CD4-positive, CD25-positive, alpha-beta regulatory T cell (primary cell): ENCODE measurements around the gene SFXN4. TPM values are rescaled to one million over a fixed set of nuclear protein-coding genes. Genes with fewer than 3 reads are reported as not detected.
"Not testable (repeated sequence)": the region's sequence is repeated elsewhere in the genome, so short reads cannot be mapped to it uniquely, and the experiment has no call there.

Experiments
- ATAC-seq, 2 donors: fragments of 150-1000 bp; cut with Tn5 transposase; one replicate each; pipeline ENCODE4 v1.10.0; 2021; ENCODE audit warnings: low read depth in 2 of 2, moderate number of reproducible peaks in 2 of 2, moderate library complexity in 1 of 2
- DNase-seq, 3 donors: peaks; one replicate each; pipeline versions ENCODE4 v3.0.0 to v3.0.0-alpha.2; 2012 to 2022; ENCODE audit warnings: mixed read lengths in 1 of 3
- H3K27ac ChIP-seq: one replicate; pipeline ENCODE4 v1.7.0; 2013; ENCODE audit warnings: mild to moderate bottlenecking, low read length; ENCODE audit not compliant: insufficient read depth, poor library complexity, severe bottlenecking
- H3K27me3 ChIP-seq: one replicate; pipeline ENCODE4 v1.7.0; 2013; ENCODE audit warnings: low read length; ENCODE audit not compliant: control insufficient read depth, insufficient read depth
- H3K36me3 ChIP-seq: one replicate; pipeline ENCODE4 v1.7.0; 2013; ENCODE audit warnings: mild to moderate bottlenecking, low read length, moderate library complexity; ENCODE audit not compliant: control insufficient read depth, insufficient read depth
- H3K4me1 ChIP-seq: 2 replicates; pipeline ENCODE4 v1.7.0; 2013; ENCODE audit warnings: mild to moderate bottlenecking, low read length; ENCODE audit not compliant: insufficient read depth, control insufficient read depth, poor library complexity, severe bottlenecking
- H3K4me3 ChIP-seq: one replicate; pipeline ENCODE4 v1.7.0; 2013; ENCODE audit warnings: low read depth, mild to moderate bottlenecking, low read length, moderate library complexity
- H3K9me3 ChIP-seq, 2 experiments: 1 replicate in 1 of 2; 2 replicates in 1 of 2; pipeline ENCODE4 v1.7.0; 2013; ENCODE audit warnings: low read length in 2 of 2, mild to moderate bottlenecking in 1 of 2, moderate library complexity in 1 of 2; ENCODE audit not compliant: control insufficient read depth in 2 of 2
- H3K27ac Mint-ChIP-seq, 3 donors: one replicate each; pipeline ENCODE4 v1.8.0; 2020 to 2022; ENCODE audit warnings: mild to moderate bottlenecking in 3 of 3, mixed read lengths in 3 of 3, moderate library complexity in 2 of 3
- H3K27me3 Mint-ChIP-seq: one replicate; pipeline ENCODE4 v1.8.0; 2022; ENCODE audit warnings: mild to moderate bottlenecking, mixed read lengths
- H3K36me3 Mint-ChIP-seq: one replicate; pipeline ENCODE4 v1.8.0; 2020; ENCODE audit warnings: mixed read lengths
- H3K4me1 Mint-ChIP-seq, 4 donors: one replicate each; pipeline ENCODE4 v1.8.0; 2020 to 2022; ENCODE audit warnings: mixed read lengths in 4 of 4, mild to moderate bottlenecking in 1 of 4
- H3K4me3 Mint-ChIP-seq, 4 donors: one replicate each; pipeline ENCODE4 v1.8.0; 2020 to 2022; ENCODE audit warnings: mild to moderate bottlenecking in 4 of 4, mixed read lengths in 4 of 4, moderate library complexity in 3 of 4
- H3K9me3 Mint-ChIP-seq, 7 donors: one replicate each; pipeline ENCODE4 v1.8.0; 2020 to 2022; ENCODE audit warnings: mixed read lengths in 7 of 7, mild to moderate bottlenecking in 3 of 7, moderate library complexity in 2 of 7
- polyA plus RNA-seq, 4 donors: library from polyadenylated mRNA; unstranded; fragments of 300-500 nt; fragmentation: Illumina TruSeq; gene quantifications; one replicate each; pipeline ENCODE4 v1.2.3, GENCODE V29; 2021
- total RNA-seq: library from RNA; stranded (reverse); gene quantifications from one replicate; pipeline ENCODE4 v1.2.3, GENCODE V29; 2022

SFXN4 gene
- total and polyA plus RNA-seq, 5 donors from 2014 or later, result 10.7 to 23.7 (median 15.1) TPM

DNA sequence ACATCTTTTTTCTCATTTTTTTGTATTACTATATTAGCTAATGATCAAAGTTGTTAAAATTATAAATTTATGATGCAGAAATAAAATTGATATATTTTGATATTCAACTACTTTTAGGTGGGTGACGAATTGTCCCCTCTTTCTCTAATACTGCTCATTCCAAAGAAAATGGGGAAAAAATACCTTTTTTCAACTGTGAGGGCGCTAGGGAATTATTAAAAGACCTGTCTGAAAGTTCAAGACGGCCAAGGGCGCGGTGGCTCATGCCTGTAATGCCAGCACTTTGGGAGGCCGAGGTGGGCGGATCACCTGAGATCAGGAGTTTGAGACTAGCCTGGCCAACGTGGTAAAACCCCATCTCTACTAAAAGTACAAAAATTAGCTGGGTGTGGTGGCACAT is 27.6 kb downstream of the SFXN4 start:
- peaks cover 10 to 39% (median 21%) of the 10 kb centered on the region in 4 donors for H3K4me1 Mint-ChIP-seq
- not testable (repeated sequence) for H3K4me3 Mint-ChIP-seq, H3K9me3 Mint-ChIP-seq, H3K27ac ChIP-seq, H3K4me3 ChIP-seq, H3K27me3 Mint-ChIP-seq, H3K27ac Mint-ChIP-seq, H3K27me3 ChIP-seq, ATAC-seq, DNase-seq, H3K9me3 ChIP-seq
- peaks cover 12% of the 10 kb centered on the region for H3K36me3 ChIP-seq
- peaks cover 29% of the 10 kb centered on the region for H3K36me3 Mint-ChIP-seq
- peaks cover 13% of the 10 kb centered on the region for H3K4me1 ChIP-seq

DNA sequence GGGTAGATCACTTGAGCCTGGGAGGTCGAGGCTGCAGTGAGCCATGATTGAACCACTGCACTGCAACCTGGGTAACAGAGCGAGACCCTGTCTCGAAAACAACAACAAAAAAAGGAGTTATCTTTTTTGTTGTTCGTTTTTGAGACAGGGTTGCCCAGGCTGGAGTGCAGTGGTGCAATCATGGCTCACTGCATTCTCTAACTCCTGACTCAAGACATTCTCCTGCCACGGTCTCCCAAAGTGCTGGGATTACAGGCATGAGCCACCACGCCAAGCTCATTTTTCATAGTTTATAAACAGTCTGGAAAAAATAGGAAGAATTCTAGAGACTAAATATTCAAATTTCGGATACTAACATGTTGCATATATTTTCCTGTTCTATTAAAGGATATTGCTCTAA is 29.4 kb downstream of the SFXN4 start:
- H3K9me3 Mint-ChIP-seq, result peaks cover 0 to 2% (median 0%) of the 10 kb centered on the region in 7 donors
- DNase-seq, result no peak
- H3K4me1 Mint-ChIP-seq, result peaks cover 17 to 54% (median 35%) of the 10 kb centered on the region in 4 donors
- no peaks in the 10 kb centered on the region for H3K27me3 Mint-ChIP-seq
- no peaks in the 10 kb centered on the region for H3K27me3 ChIP-seq
- ATAC-seq, result no peak
- H3K4me3 Mint-ChIP-seq, result peak overlapping the region in 1 of 4 donors; percentile 43
- H3K36me3 Mint-ChIP-seq, result peaks cover 34% of the 10 kb centered on the region
- no peak overlapping the region for H3K4me3 ChIP-seq
- H3K36me3 ChIP-seq, result peaks cover 18% of the 10 kb centered on the region
- peak overlapping the region; percentile 41 for H3K27ac ChIP-seq
- peak overlapping the region in 1 of 3 donors; percentile 74 for H3K27ac Mint-ChIP-seq
- no peaks in the 10 kb centered on the region for H3K9me3 ChIP-seq
- peaks cover 31% of the 10 kb centered on the region for H3K4me1 ChIP-seq

DNA sequence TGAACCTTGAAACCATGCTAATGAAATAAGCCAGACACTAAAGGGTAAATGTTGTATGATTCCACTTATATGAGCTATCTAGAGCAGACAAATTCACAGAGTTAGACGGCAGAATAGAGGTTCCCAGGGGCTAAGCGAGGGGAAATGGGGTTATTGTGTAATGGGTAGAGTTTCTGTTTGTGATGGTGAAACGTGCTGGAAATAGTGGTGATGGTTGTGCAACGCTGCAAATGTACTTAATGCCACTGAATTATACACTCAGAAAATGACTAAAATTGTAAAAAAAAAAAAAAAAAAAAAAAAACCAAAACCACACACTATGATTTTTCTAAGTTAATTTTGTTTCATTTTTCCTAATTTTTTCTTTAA is 30.0 kb downstream of the SFXN4 start:
- Mint-ChIP-seq H3K4me1 (peaks cover 17 to 60% (median 40%) of the 10 kb centered on the region in 4 donors), H3K36me3 (peaks cover 40% of the 10 kb centered on the region), H3K27ac (peak overlapping the region; percentile 26 to 83 (median 52)), H3K27me3 (no peaks in the 10 kb centered on the region), H3K4me3 (peak overlapping the region in 2 of 4 donors; percentile 50 to 71), H3K9me3 (peaks cover 0 to 2% (median 0%) of the 10 kb centered on the region in 7 donors)
- Histone ChIP-seq H3K4me3 (peak overlapping the region; percentile 21), H3K36me3 (peaks cover 22% of the 10 kb centered on the region), H3K4me1 (peaks cover 37% of the 10 kb centered on the region), H3K9me3 (no peaks in the 10 kb centered on the region), H3K27ac (peak overlapping the region; percentile 41), H3K27me3 (no peaks in the 10 kb centered on the region)
- ATAC-seq (no peak), DNase-seq (peak in 2 of 3 donors; percentile 10 to 39)

DNA sequence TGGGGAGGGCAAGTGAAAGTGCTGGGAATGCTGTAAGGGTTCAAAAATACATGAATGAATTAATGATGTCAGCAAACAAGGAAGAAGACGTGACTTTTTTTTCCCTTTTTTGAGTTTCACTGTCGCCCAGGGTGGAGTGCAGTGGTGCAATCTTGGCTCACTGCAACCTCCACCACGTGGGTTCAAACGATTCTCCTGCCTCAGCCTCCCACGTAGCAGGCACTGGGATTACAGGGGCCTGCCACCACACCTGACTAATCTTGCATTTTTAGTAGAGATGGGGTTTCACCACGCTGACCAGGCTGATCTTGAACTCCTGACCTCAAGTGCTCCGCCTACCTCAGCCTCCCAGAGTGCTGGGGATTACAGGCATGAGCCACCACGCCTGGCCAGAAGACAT is 31.6 kb downstream of the SFXN4 start:
- peaks cover 24 to 65% (median 49%) of the 10 kb centered on the region in 4 donors for H3K4me1 Mint-ChIP-seq
- peaks cover 42% of the 10 kb centered on the region for H3K36me3 Mint-ChIP-seq
- no peaks in the 10 kb centered on the region for H3K27me3 Mint-ChIP-seq
- Histone ChIP-seq H3K4me1 (peaks cover 39% of the 10 kb centered on the region), H3K27me3 (no peaks in the 10 kb centered on the region), H3K9me3 (no peaks in the 10 kb centered on the region), H3K4me3 (no peak overlapping the region), H3K27ac (no peak overlapping the region), H3K36me3 (peaks cover 35% of the 10 kb centered on the region)
- DNase-seq, result no peak
- H3K27ac Mint-ChIP-seq, result peak overlapping the region; percentile 70 to 97 (median 97)
- H3K9me3 Mint-ChIP-seq, result no peaks in the 10 kb centered on the region
- no peak for ATAC-seq
- H3K4me3 Mint-ChIP-seq, result peak overlapping the region in 1 of 4 donors; percentile 71

DNA sequence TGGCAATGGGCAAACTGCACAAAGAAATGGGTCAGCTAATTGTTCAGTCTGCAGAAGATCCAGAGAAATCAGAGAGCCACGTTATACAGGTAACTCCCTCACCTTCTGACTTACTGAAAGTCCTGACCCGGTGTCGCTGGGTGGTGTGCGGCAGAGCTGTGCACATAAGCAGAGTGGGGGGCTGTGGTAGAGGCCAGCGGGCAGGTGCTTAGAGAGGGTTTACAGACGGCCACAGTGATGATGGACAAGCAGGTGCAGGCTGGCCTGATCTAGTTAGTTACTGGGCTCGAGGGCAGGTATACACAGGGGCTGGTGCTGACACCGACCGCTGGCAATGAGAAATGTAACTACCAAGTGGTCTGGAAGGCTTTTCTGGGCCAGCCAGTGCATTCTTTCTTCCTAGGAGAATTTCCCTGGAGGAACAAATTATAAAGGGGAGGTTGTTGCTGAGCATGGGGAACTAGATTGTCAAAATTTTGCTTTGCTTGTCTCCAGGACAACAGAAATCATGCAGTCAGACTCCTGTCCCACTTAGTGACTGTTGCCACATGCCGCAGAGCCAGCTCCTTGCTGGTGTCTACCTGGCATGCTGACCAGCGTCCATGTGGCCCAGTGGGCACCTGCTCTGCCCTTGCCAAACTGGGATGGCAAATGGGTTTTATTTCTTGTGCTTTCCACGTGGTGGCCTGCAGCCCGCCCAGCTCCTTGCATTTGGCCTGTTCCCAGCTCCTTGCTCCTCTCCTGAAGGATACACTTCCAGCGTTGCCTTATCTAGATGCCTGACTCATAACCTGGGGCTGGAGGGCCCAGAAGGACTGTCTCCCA is 32.8 kb downstream of the SFXN4 start:
- H3K9me3 ChIP-seq, result no peaks in the 10 kb centered on the region
- no peak for ATAC-seq
- Mint-ChIP-seq H3K9me3 (no peaks in the 10 kb centered on the region), H3K36me3 (peaks cover 39% of the 10 kb centered on the region), H3K27me3 (no peaks in the 10 kb centered on the region), H3K4me1 (peaks cover 26 to 63% (median 51%) of the 10 kb centered on the region in 4 donors), H3K4me3 (peak overlapping the region in 3 of 4 donors; percentile 86 to 89 (median 88)), H3K27ac (peak overlapping the region; percentile 95 to 97 (median 97))
- H3K4me1 ChIP-seq, result peaks cover 39% of the 10 kb centered on the region
- H3K27ac ChIP-seq, result peak overlapping the region; percentile 86
- H3K36me3 ChIP-seq, result peaks cover 43% of the 10 kb centered on the region
- peak overlapping the region; percentile 82 for H3K4me3 ChIP-seq
- DNase-seq, result peak in 1 of 3 donors; percentile 4
- H3K27me3 ChIP-seq, result no peaks in the 10 kb centered on the region

DNA sequence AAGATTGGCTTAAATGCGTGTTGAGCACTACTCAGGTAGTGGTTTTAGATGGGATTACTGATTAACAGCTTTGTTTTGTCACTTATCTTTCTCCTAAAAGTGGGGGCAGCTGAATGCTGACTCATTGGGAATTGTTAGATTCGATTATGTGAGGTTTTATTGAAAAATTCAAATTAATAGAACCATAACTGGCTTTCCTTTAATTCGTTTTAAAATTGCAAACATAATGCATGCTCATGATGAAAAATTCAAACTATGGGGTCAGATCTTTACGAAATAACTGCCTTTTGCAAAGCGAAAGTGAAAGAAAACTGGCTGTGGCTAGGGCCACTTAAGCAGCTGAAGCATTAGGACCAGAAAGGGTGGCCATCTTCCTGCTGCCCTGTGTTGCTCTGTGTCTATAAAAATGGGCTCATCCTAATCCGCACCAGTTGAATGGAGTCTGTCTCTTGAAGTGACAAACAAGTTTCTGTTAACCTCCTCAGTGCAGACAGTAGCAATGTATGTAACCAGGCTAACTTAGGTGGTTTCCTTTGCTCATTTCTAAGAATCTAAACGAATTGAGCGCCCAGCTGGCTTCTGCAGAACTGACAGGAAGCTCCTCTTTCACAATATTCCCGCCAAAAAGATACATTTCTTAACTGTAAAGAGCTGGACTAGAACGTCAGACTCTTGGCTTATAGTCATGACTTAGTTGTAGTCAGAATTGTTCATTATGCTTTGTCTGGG is 33.8 kb downstream of the SFXN4 start:
- Mint-ChIP-seq H3K4me3 (peak overlapping the region; percentile 80 to 89 (median 87)), H3K27ac (peak overlapping the region; percentile 95 to 97 (median 97)), H3K4me1 (peaks cover 26 to 63% (median 51%) of the 10 kb centered on the region in 4 donors), H3K9me3 (no peaks in the 10 kb centered on the region), H3K36me3 (peaks cover 39% of the 10 kb centered on the region), H3K27me3 (no peaks in the 10 kb centered on the region)
- peak; percentile 92 to 95 for ATAC-seq
- H3K36me3 ChIP-seq, result peaks cover 44% of the 10 kb centered on the region
- no peaks in the 10 kb centered on the region for H3K27me3 ChIP-seq
- peaks cover 39% of the 10 kb centered on the region for H3K4me1 ChIP-seq
- no peaks in the 10 kb centered on the region for H3K9me3 ChIP-seq
- H3K27ac ChIP-seq, result peak overlapping the region; percentile 86
- peak; percentile 13 to 96 (median 55) for DNase-seq
- H3K4me3 ChIP-seq, result peak overlapping the region; percentile 82

DNA sequence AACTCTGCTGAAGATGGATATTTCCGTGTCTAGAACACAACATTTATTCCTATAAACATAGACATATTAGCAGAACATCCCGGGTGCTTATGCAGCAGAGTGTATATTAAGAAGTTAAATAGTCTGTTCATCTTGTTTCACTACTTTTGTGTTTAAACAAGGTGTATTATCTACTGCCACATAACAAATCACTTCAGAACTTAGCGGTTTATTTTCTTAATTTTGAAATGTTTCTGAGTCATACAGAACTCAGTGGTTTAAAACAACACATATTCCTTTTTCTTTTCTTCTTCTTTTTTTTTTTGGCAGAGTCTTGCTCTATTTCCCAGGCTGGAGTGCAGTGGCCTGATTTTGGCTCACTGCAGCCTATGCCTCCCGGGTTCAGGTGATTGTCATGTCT is 35.8 kb downstream of the SFXN4 start:
- Histone ChIP-seq H3K36me3 (peaks cover 57% of the 10 kb centered on the region), H3K27ac (no peak overlapping the region), H3K4me3 (no peak overlapping the region), H3K9me3 (no peaks in the 10 kb centered on the region), H3K27me3 (no peaks in the 10 kb centered on the region), H3K4me1 (peaks cover 28% of the 10 kb centered on the region)
- H3K27me3 Mint-ChIP-seq, result no peaks in the 10 kb centered on the region
- peaks cover 0 to 3% (median 0%) of the 10 kb centered on the region in 7 donors for H3K9me3 Mint-ChIP-seq
- peaks cover 43% of the 10 kb centered on the region for H3K36me3 Mint-ChIP-seq
- ATAC-seq (no peak), DNase-seq (no peak)
- H3K4me3 Mint-ChIP-seq, result peak overlapping the region in 1 of 4 donors; percentile 16
- H3K27ac Mint-ChIP-seq, result peak overlapping the region; percentile 32 to 95 (median 94)
- H3K4me1 Mint-ChIP-seq, result peaks cover 21 to 56% (median 45%) of the 10 kb centered on the region in 4 donors
